Measurements from ENCODE around the gene RPS6KC1. TPM values are rescaled to one million over a fixed set of nuclear protein-coding genes. Genes with fewer than 3 reads are reported as not detected.

The RPS6KC1 gene
- total and polyA plus RNA-seq, 9 of the 15 experiments (the other 6 are each of a cell fraction or from before 2014, with no cell fraction given), result 4.3 to 34.6 (median 20.9) TPM

- TF ChIP-seq ZBTB2 (IDR thresholded peaks at IDR 0.05) (peak; percentile 17; the same call in 1 of the 2 replicates), KLF1 (tag; IDR thresholded peaks at IDR 0.05) (peak; percentile 16; the same call in 1 of the 2 replicates), NCOA1 (IDR thresholded peaks at IDR 0.05; ENCODE audit: low read depth) (peak; percentile 43; the same call in 1 of the 2 replicates), EP400 (IDR thresholded peaks at IDR 0.05) (peak; percentile 83), CXXC5 (CRISPR knock-in tag; IDR thresholded peaks at IDR 0.05) (peak; percentile 45), KDM1A (IDR thresholded peaks at IDR 0.05) (peak; percentile 14 to 19; a peak in 1 of 4 replicates), GATAD2B (IDR thresholded peaks at IDR 0.05; ENCODE audit: borderline replicate concordance) (peak; percentile 28; the same call in 1 of the 2 replicates), MTA3 (IDR thresholded peaks at IDR 0.05; ENCODE audit: borderline replicate concordance) (peak; percentile 76; the same call in 1 of the 2 replicates), GATA2 (CRISPR knock-in tag; IDR thresholded peaks at IDR 0.05) (peak; percentile 72), MGA (IDR thresholded peaks at IDR 0.05) (peak; percentile 79), VEZF1 (CRISPR knock-in tag; IDR thresholded peaks at IDR 0.05) (peak; percentile 54; the same call in 1 of the 2 replicates), HNRNPLL (IDR thresholded peaks at IDR 0.05; ENCODE audit: low read depth, low read length, poor library complexity, severe bottlenecking) (peak; percentile 100)
Measured at GRCh38 chr1:213045321-213046226, 5.5 kb upstream of the RPS6KC1 start (continued).

Data from K562 (cell line).